Measurements from ENCODE around the gene SMOC1. TPM values are rescaled to one million over a fixed set of nuclear protein-coding genes. Genes with fewer than 3 reads are reported as not detected.

SMOC1 gene
- total RNA-seq, 3 donors from 2014 or later, result 1.2 to 2.0 (median 1.7) TPM

GRCh38 chr14:69990323-69990722, 111.1 kb downstream of the SMOC1 start:
- Histone ChIP-seq H3K4me3 (no peak overlapping the region), H3K9me3 (no peaks in the 10 kb centered on the region), H3K4me1 (ENCODE audit: low read depth) (no peaks in the 10 kb centered on the region), H3K36me3 (ENCODE audit: low read depth) (no peaks in the 10 kb centered on the region)
- intact Hi-C loops (cut with DNase I, micrococcal nuclease), result no loop called here
- no peak for DNase-seq
- no peak for TF ChIP-seq CTCF (IDR thresholded peaks at IDR 0.05)
- ATAC-seq, result no peak

- Histone ChIP-seq H3K4me1 (ENCODE audit: low read depth) (no peaks in the 10 kb centered on the region), H3K4me3 (no peak overlapping the region), H3K36me3 (ENCODE audit: low read depth) (no peaks in the 10 kb centered on the region), H3K9me3 (no peaks in the 10 kb centered on the region)
- ATAC-seq (no peak), DNase-seq (no peak)
- no peak for TF ChIP-seq CTCF (IDR thresholded peaks at IDR 0.05)
- intact Hi-C loops (cut with DNase I, micrococcal nuclease), result no loop called here
Measured at GRCh38 chr14:69991422-69991821, 112.2 kb downstream of the SMOC1 start.

- TF ChIP-seq CTCF (IDR thresholded peaks at IDR 0.05), result no peak
- H3K36me3 ChIP-seq (ENCODE audit: low read depth), result no peaks in the 10 kb centered on the region
- no peak overlapping the region for H3K4me3 ChIP-seq
- intact Hi-C loops (cut with DNase I, micrococcal nuclease), result no loop called here
- DNase-seq (no peak), ATAC-seq (no peak)
- H3K9me3 ChIP-seq, result no peaks in the 10 kb centered on the region
- H3K4me1 ChIP-seq (ENCODE audit: low read depth), result no peaks in the 10 kb centered on the region
Measured at GRCh38 chr14:69992564-69992963, 113.3 kb downstream of the SMOC1 start.

- ATAC-seq, result no peak
- no peak for TF ChIP-seq CTCF (IDR thresholded peaks at IDR 0.05)
- Histone ChIP-seq H3K4me3 (no peak overlapping the region), H3K36me3 (ENCODE audit: low read depth) (no peaks in the 10 kb centered on the region), H3K4me1 (ENCODE audit: low read depth) (no peaks in the 10 kb centered on the region), H3K9me3 (no peaks in the 10 kb centered on the region)
- intact Hi-C loops (cut with DNase I, micrococcal nuclease), result no loop called here
- no peak for DNase-seq
Measured at GRCh38 chr14:69993326-69993725, 114.1 kb downstream of the SMOC1 start.

- TF ChIP-seq CTCF (IDR thresholded peaks at IDR 0.05), result no peak
- Histone ChIP-seq H3K4me3 (no peak overlapping the region), H3K36me3 (ENCODE audit: low read depth) (no peaks in the 10 kb centered on the region), H3K4me1 (ENCODE audit: low read depth) (no peaks in the 10 kb centered on the region), H3K9me3 (no peaks in the 10 kb centered on the region)
- ATAC-seq (no peak), DNase-seq (no peak)
- intact Hi-C loops (cut with DNase I, micrococcal nuclease), result no loop called here
Measured at GRCh38 chr14:69994002-69994401, 114.8 kb downstream of the SMOC1 start.

- H3K4me3 ChIP-seq, result no peak overlapping the region
- DNase-seq (no peak), ATAC-seq (peak; percentile 44)
- no peaks in the 10 kb centered on the region for H3K9me3 ChIP-seq
- no peak for TF ChIP-seq CTCF (IDR thresholded peaks at IDR 0.05)
- H3K4me1 ChIP-seq (ENCODE audit: low read depth), result no peaks in the 10 kb centered on the region
- intact Hi-C loops (cut with DNase I, micrococcal nuclease), result no loop called here
- no peaks in the 10 kb centered on the region for H3K36me3 ChIP-seq (ENCODE audit: low read depth)
Measured at GRCh38 chr14:69996216-69996615, 117.0 kb downstream of the SMOC1 start.

Data from mucosa of descending colon (tissue), 3 donors.